ENCODE results near the gene MAP1LC3B.

Gene MAP1LC3B

GRCh38 chr16:87367529-87367928, 24.6 kb upstream of the MAP1LC3B start:
- no peak for DNase-seq (ENCODE audit: low spot score)
- TF ChIP-seq, protein P1, sequence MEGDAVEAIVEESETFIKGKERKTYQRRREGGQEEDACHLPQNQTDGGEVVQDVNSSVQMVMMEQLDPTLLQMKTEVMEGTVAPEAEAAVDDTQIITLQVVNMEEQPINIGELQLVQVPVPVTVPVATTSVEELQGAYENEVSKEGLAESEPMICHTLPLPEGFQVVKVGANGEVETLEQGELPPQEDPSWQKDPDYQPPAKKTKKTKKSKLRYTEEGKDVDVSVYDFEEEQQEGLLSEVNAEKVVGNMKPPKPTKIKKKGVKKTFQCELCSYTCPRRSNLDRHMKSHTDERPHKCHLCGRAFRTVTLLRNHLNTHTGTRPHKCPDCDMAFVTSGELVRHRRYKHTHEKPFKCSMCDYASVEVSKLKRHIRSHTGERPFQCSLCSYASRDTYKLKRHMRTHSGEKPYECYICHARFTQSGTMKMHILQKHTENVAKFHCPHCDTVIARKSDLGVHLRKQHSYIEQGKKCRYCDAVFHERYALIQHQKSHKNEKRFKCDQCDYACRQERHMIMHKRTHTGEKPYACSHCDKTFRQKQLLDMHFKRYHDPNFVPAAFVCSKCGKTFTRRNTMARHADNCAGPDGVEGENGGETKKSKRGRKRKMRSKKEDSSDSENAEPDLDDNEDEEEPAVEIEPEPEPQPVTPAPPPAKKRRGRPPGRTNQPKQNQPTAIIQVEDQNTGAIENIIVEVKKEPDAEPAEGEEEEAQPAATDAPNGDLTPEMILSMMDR (IDR thresholded peaks at IDR 0.05; ENCODE audit: extremely low read depth, missing control alignments): no peak

- TF ChIP-seq, protein P1 (IDR thresholded peaks at IDR 0.05; ENCODE audit: extremely low read depth, missing control alignments): no peak
- no peak for DNase-seq (ENCODE audit: low spot score)
These were observed 23.9 kb upstream of the MAP1LC3B start for GRCh38 chr16:87368029-87368770.

GRCh38 chr16:87369117-87369765, 22.9 kb upstream of the MAP1LC3B start:
- TF ChIP-seq, protein P1 (IDR thresholded peaks at IDR 0.05; ENCODE audit: extremely low read depth, missing control alignments): no peak
- no peak for DNase-seq (ENCODE audit: low spot score)

GRCh38 chr16:87369796-87370719, 22.1 kb upstream of the MAP1LC3B start:
- no peak for DNase-seq (ENCODE audit: low spot score)
- TF ChIP-seq, protein P1 (IDR thresholded peaks at IDR 0.05; ENCODE audit: extremely low read depth, missing control alignments): no peak

GRCh38 chr16:87371261-87371866, 20.8 kb upstream of the MAP1LC3B start:
- no peak for DNase-seq (ENCODE audit: low spot score)
- TF ChIP-seq, protein P1 (IDR thresholded peaks at IDR 0.05; ENCODE audit: extremely low read depth, missing control alignments): no peak

DNA sequence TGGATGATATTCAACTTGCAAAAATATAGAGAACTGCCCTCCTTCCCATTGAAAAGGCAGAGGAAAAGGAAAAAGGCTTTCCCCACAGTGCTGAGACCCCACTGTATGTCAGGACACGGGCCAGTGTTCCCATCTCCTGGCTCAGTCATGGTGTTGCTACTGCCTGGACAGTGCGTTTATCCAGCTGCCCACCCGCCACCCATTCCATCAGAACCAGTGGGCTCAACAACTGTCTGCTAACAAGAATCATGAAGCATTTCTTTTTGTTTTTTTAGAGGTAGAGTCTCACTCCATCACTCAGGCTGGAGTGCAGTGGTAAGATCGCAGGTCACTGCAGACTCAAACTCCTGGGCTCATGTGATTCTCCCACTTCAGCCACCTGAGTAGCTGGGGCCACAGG, 19.8 kb upstream of the MAP1LC3B start:
- no peak for DNase-seq (ENCODE audit: low spot score)
- TF ChIP-seq, protein P1 (IDR thresholded peaks at IDR 0.05; ENCODE audit: extremely low read depth, missing control alignments): no peak

All from GM20000 (cell line).